T1000 (cell line): ENCODE results near the gene DOK1.
"Not testable (repeated sequence)": the region's sequence is repeated elsewhere in the genome, so short reads cannot be mapped to it uniquely, and the experiment has no call there.

Experiments used
- DNase-seq: peaks from one replicate; lab custom pipeline; 2025; ENCODE audit warnings: mixed read lengths; lab: John Stamatoyannopoulos, UW

Gene DOK1

DNA sequence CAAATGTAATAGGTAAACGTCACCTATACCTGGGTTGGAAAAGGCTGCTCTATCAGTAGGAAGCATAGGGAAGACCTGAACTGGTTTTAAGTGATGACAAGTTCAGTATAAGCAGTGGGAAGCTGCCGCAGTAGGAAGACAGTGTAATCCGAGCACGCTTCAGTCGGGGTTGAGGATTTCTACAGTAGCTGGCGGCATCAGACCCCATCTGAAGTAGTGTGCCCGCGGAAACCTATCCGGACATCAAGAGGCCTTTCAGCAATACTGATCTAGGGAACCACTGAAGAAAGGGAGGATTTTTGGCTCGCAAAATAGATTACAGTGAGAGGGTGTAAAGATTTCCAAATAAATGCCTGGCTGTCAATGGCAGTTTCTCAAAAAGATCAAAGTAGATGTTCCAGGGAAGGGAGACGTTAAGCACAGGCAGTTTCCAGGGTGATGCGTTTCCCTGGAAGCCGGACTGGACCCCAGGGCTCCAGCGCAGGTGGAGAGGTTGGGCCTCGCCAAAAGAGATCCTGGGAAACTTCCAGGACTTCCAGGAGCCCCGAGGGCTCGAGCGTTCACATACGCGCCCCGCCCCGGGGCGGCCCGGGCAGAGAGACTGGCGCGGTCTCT, 6.1 kb upstream of the DOK1 start:
- DNase-seq = no peak

DNA sequence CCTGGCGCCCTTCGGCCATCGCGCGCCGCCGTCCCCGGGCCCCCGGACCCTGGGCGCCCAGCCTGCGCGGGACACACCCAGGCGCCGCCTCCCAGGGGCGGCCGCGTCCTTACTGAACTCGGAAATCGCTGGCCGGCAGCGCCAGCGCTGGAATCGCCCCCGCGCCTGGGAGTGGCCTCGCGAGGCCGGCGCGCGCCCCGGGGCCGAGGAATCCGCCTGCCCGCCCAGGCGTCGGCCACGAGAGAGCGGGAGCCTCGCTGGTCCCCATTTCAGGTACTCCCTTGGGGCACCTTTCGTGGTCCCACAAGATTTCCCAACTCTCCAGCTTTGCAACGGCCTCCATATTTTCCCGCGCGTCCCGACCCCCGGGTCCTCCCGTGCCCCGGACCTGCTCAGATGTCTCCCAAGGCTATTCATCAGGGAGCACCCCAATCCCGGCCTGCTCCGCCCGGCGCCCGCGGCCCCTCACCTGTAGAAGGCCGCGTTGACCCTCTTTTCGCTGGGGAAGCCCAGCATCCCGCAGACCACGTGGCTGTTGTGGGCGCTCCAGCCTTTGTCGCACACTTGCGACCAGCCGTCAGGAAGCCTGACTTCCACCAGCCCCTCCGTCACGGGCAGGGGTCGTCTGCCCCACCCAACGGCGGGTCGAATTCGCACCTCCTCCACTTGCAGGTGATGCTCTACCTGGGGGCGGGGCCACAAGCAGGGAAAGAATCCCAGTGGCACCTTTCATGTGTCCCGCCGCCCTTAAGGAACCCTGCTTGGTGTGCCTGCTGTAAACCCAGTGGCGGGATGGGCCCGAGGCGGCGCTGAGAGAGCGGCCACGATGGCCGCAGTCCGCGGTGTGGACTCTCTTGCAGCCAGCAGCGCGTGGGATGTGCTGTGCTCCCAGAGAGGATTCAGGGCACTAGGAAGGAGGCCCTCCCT, 5.4 kb upstream of the DOK1 start:
- DNase-seq = no peak

DNA sequence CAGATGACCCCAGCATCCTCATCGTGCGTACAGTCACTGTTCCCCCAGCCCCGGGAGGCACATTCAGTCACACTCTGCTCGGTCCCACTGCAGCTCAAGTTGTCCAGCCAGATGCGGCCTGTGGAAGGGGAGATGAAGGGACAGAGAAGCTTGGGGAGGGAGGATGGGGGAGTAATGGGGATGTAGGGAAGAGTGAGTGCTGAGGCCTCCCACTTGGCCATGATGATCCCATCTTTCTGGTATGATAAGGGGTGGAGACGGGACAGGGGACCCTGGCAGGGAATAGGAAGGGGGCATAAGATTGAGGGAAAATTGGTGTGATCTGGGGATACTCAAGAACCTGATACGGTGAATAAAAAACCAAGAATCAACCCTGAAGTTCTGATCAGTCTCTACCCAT, 4.3 kb upstream of the DOK1 start:
- no peak for DNase-seq

DNA sequence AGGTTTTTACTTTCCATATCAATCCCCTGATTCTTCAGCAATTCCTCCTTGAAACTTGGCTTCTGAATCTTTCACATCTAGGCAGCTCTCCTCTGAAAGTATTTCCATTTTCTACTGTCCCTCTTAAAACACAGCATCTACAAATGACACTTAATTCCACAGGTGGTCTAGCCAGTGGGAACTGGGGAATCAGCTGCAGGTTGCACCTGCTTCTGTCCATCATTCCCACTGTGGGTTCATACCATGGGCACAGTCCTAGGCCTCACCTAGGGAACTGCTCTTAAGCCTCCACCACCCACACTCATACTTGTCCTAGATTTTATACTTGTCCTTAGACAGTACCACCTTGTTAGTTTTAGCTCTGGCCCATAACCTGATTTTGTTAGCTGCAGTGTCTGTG, 3.0 kb upstream of the DOK1 start:
- no peak for DNase-seq

DNA sequence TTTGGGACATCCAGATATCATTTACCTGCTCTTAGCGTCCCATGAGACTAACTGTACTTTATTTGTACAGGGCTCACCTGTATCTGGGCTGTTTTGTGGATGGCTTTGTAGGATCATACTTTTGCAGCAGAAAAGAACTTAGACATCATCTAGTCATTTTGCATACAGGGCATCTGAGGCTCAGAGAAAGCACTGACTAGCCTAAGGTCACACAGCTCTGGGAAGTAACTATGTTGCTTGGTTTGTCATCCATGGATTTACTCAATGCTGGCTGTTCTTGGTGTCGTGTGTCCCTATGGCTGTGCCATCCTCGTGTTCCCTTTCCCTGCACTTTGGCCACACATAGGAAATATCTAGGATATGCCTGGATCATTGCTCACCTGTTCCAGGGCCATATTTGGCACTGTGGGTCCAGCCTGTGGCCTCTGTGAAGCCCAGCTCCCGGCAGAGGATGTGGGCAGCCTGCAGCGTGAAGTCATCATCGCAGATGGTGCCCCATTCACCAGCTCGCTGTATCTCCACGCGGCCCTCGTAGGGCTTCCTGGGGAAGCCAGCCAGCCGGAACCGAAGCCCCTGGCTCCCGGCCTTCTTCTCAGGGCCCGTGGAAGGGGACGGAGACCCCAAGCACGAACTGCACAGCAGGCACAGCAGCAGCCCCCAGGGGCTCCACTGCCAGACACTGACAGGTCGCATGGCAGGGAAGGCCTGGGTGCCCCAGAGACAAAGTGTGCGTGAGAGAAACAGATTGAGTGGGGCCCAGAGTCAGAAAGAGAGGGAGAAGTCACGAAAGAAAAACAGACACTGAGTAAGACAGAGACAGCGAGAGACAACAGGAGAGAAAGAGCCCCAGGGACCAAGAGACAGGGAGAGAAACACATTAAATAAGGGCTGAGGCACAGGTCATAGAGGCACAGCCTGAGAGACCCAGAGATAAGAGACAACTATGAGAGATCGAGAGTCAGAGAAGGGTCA, 2.3 kb upstream of the DOK1 start:
- no peak for DNase-seq

DNA sequence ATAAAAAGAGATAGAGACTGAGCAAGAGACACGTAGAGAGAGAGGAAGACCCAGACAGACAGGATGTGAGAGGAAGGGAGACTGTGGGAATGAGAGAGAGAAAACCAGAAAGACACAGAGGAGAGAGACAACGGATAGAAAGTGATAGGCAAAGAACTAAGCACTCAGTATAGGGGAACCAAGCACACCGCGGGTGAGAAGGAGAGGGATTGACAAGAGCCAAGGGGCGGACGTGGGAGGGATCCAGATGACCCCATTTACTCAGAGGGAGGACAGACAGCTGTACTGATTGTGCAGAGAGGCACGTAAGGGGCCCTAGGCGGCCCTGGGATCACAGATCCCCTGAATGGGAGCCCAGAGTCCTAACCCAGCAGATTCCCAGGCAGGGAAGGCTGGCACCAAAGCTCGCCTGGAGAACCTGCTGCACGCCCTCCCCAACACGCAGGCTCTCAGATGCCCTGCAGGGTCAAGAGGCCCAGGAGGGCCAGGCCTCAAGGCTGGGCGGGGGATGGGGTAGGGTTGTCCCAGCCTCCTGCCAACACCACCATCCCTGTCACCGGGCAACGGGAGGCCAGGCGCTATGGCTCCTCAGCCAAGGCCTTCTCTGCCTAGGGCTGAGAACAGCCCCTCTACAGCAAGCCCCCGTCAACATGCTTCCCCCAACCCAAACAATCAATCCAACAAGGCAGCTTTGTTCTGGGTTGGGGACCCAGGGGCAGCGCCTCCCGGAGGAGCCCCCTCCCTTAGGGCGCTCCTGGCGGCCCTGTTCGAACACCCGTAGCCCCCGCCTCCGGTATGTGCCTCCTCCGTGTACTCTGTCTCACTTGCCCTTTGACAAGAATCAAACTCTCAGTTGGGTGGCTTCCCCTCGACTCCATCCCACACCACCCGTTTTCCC, 1.4 kb upstream of the DOK1 start:
- no peak for DNase-seq

DNA sequence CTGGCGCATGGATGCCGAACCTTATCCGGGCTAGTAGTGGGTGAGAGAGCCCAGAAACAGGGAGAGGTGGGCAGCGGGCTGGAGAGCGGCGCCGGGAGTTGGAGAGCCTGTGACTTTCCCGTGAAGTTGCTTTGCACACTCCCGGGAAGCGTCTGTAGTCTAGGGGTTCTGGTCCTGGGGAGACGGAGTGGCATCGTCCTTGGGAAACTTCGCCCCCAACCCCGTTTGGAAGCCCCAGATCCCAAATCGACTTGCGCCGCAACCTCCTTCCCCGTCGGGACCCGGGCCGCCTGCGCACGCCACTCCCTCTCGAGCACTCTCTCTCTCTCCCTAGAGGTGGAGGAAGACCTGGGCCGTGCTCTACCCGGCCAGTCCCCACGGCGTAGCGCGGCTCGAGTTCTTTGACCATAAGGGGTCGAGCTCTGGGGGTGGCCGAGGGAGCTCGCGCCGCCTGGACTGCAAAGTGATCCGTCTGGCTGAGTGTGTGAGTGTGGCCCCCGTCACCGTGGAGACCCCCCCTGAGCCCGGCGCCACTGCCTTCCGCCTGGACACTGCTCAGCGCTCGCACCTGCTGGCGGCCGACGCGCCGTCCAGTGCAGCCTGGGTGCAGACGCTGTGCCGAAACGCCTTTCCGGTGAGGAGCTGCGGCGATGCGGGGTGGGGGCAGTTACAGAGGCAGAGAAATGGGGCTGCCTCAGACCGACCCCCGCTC, 456 bp downstream of the DOK1 start:
- no peak for DNase-seq

DNA sequence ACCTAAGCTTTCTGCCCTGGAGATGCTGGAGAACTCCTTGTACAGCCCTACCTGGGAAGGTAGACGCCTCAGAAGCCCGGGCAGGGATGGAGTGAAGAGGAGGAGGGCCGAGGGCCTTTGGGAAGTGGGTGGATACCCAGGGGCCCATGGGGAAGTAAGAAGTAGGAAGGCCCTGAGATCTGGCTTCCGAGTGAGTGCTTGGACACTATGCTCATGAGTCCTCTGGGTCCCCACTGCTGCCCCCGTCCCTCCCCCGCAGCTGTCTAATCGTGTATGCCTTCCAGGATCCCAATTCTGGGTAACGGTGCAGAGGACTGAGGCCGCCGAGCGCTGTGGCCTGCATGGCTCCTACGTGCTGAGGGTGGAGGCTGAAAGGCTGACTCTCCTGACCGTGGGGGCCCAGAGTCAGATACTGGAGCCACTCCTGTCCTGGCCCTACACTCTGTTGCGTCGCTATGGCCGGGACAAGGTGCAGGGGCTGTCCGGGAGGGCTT, 1.1 kb downstream of the DOK1 start:
- DNase-seq = no peak

DNA sequence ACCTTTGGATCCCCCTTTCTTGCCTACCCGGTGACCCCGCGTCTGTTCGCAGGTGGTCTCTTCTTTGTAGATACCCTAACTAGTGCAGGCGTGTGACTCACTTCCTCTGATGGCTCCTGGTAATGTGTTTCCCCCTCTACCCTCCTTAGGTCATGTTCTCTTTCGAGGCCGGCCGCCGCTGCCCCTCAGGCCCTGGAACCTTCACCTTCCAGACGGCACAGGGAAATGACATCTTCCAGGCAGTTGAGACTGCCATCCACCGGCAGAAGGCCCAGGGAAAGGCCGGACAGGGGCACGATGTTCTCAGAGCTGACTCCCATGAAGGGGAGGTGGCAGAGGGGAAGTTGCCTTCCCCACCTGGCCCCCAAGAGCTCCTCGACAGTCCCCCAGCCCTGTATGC, 1.6 kb downstream of the DOK1 start:
- DNase-seq = no peak

DNA sequence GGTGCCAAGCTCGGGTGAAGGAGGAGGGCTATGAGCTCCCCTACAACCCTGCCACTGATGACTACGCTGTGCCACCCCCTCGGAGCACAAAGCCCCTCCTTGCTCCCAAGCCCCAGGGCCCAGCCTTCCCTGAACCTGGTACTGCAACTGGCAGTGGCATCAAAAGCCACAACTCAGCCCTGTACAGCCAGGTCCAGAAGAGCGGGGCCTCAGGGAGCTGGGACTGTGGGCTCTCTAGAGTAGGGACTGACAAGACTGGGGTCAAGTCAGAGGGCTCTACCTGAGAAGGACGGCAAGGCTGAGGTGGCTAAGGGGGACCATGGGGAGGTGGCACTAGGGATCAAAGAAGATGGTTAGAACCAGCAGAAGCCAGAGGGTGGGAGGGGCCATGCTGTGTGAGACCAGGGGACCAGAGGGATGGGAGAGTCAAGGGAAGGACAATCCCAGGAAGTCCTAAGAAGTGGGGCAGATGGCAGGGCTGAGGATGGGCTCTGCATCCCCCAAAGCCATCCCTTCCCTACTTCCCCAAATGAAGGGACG, 2.4 kb downstream of the DOK1 start:
- no peak for DNase-seq

DNA sequence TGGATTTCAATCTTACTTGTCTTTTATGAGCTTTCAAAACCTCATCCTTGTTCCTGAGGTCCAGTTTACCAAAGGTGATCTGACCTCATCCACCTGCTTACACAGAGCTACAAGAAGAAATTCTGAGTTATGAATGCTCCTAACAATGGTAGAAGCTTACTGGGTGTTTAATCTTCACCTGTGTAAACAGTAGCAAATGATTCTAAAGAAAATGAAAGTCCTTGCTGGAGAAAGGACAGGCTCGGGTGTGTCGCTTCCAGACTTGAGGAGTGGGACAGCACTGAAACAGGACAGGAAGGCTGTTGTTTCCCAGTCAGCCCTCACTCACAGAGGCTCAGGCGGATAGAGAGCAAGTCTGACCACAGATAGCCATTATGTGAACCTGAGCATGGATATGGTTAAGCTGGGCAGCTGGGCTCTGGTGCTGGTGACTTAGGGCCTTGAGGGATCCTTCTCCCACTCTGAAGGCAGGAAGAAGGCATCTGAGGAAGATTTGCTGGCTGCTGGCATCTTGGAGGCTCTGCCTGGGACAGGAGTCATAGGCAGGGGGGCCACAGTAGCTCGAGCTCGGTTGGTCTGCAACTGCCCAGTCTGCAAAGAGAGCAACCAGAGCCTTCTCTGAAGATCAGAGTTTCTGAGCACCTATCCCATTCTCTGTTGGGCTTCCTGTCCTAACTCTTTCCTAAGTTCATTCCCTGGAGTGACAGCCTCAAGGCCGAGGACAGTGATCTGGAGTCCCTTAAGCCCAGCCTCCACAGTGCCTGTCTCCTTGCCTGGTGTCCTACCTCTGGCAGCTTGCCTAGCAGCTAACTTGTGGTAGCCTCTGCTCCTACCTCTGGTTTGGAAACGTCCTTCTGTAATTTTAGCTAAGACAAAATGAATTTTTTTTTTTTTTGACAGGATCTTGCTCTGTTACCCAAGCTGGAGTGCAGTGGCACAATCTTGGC, 4.0 kb downstream of the DOK1 start:
- DNase-seq = no peak

DNA sequence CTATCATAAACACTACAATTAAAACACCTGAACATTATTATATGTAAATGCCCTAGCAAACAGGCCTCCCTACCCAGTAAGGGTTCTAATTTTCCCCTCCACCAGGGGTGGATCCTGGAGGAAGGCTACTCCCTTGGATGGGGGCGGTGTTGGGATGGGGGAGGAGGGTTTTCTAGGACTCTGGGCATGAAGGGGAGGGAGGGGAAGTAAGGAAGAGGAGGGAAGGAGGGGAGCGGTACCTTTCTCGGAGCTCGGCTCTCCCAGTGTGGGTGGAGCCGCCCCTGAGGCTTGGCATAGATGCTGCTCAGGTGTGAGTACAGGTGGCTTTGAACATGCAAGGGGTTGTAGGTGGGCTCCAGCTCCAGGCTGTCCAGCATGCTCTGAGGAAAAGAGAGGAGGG, 5.4 kb downstream of the DOK1 start:
- DNase-seq = no peak

DNA sequence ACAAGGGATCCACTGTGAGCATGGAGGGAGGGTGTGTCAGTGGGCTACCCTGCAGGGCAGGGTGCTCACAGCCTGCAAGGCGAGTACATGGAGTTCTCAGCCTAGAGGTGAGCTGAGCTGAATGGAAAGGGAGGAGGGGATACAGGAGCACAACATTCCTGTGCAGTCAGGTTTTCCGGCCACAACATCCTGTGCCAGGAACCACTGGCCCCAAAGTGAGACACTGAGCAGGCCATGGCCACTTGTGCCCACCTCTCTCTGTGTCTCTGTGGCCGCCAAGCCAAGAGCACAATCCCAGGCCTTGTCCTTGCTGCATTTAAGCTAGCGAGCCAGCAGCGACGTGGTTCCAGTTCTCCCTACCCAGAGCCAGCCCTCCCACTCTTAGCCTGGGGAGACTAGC, 6.1 kb downstream of the DOK1 start:
- no peak for DNase-seq

DNA sequence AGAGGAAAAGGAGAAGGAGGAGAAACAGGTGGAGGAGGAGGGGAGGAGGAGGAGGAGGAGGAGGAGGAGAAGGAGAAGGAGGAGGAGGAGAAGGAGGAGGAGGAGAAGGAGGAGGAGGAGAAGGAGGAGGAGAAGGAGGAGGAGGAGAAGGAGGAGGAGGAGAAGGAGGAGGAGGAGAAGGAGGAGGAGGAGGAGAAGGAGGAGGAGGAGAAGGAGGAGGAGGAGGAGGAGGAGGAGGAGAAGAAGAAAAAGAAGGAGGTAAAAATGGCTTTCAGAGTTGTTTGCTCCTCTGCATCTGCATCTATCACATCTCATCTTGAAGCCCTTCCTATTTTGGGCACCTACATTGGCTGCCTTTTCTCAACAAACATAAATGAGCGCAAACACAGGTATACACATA, 6.5 kb downstream of the DOK1 start:
- DNase-seq = not testable (repeated sequence)

DNA sequence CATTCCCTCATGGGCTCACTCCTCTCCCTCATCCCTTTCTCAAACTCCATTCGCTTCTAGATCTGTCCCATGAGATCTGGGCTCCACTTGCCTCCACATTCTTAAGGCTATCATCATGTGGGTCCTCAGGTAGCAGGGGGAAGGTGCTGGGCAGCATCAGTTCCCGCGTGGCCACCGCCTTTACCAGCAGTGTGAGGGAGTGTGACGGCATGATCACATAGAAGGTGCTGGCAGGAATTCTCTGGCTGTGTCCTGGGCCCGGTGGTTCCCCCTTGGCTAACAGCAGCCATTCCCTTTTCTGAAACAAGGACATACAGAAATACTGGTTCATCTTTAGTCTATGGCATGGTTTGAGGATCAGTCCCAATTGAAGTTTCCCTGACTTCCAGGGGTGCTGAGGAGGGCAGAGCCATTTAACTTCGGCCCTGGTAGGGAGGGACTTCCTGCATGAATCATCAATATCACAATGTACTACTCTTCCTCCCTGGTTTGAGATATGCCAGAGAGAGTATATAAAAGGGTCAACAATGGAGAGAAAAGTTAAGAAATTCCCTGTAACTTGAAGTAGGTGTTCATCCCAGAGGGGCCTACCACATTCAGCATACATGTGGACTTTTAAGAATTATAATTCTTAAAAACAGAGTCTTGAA, 7.7 kb downstream of the DOK1 start:
- no peak for DNase-seq

DNA sequence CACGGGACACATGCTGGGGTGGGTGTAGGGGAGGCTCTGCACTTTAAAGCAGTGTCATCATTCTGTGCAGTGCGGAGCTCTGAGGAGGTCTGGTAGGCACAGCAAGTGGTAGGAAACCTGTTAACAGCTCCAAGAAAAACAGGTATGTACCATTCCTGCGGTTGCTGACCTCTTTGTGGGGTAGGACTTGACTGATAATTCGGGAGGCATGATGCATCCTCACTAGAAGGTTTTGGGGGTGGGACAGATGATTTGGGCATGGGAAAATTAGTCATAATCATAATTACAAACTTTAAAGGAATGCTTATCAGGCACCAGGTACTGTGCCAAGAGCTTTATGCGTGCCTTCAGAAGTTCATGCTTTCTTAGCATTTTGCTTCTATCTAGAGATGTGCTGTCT, 9.7 kb downstream of the DOK1 start:
- no peak for DNase-seq

DNA sequence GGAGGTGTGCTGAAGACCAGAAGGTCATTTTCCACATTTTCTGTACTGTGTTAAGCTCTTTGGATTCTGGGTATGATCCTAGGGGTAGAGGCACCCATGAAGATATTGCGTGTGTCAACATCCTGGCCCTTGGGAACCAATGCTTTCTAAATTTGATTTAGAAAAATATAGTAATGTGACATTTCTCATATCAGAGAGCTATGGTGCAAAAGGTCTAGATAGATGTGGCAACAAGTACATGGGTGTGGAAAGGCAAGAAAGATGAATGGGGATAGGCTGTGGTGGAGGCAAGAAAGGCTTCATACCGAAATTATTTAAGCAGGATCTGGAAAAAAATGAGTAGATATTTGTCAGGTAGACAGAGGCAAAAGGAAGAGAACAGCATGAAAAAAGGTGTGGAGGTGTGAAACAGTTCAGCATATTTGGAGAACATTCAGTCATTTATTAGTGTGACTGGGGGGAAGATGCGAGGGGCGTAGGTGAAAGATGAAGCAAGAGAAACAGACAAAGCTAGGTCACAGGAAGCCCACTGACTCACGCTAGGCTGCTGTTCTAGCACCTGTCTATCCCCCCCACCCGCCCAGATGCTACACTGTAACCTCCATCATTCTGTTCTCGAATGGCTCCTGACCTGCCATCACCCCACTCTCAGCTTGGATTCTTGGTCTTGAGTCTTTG, 11.7 kb downstream of the DOK1 start:
- no peak for DNase-seq

DNA sequence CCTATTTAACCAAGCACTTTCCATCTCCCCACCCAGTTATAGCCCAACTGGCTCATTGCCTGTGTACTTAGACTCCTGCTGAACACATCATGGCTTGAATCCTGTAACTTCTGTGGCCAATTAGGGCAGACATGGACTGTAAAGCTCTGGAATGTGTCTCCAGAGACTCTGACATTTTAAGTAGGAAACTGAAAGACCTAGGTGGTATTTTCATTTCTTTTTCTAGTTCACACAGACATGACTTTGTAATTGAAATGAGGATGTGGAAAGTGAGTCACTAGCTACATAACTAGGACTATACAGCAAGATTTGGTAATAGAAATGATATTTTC, 12.2 kb downstream of the DOK1 start:
- no peak for DNase-seq
